Panc1 (cell line): ENCODE measurements around the gene PTPA.

Source experiments
- TF ChIP-seq, protein P1 (sequence below), 2 experiments: IDR thresholded peaks; 2 replicates each; pipeline ENCODE4 v1.6.1; 2011 to 2012; ENCODE audit warnings: low read depth in 2 of 2, control low read depth in 1 of 2, low read length in 1 of 2, mild to moderate bottlenecking in 1 of 2, moderate library complexity in 1 of 2; ENCODE audit not compliant: insufficient read depth in 1 of 2
- TF ChIP-seq, protein P2 (sequence below): fragments of 450-650 bp; IDR thresholded peaks from 2 replicates; pipeline ENCODE4 v1.5.1; 2017; ENCODE audit warnings: mild to moderate bottlenecking

DNA sequence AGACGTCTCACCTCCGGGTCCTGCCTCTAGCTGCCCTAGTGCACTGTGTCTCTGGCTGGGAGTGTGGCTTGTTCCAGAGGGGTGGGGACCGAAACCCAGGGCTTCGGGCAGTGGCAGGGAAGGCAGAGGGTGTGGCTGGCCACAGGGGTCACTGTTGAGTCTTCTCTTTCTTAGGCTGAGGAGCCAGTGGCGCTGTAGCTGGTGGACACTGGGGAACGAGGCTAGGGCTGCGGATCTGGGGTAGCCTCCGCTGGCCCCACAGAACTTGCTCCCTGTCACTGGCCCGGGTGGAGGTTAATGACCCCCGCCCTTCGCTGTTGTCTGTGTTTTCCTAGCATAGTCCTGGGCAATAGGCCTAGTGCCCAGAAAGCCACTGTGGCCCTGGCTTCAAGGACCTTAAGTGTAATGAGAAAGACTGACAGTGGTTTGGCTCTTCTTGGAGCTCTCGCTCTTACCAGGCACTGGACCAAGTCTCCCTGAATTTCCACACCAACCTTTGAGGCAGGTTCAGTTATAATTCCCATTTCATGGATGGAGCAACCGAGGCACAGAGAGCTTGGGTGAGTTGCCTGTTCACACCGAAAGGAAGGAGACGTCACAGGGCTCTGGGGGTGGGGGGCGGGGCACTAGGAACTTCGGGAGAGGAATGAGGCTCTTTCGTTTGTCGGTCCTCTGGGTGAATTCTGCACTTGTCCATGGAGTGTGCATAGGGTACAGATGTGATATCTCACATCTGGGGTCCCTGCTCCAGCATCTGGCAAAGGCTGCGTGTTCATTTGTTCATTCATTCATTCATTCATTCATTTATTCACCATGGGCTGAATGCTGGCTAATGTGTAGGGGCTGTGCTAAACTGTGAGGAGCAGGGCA lies 71.6 kb downstream of the PTPA start:
- TF ChIP-seq, protein P1, sequence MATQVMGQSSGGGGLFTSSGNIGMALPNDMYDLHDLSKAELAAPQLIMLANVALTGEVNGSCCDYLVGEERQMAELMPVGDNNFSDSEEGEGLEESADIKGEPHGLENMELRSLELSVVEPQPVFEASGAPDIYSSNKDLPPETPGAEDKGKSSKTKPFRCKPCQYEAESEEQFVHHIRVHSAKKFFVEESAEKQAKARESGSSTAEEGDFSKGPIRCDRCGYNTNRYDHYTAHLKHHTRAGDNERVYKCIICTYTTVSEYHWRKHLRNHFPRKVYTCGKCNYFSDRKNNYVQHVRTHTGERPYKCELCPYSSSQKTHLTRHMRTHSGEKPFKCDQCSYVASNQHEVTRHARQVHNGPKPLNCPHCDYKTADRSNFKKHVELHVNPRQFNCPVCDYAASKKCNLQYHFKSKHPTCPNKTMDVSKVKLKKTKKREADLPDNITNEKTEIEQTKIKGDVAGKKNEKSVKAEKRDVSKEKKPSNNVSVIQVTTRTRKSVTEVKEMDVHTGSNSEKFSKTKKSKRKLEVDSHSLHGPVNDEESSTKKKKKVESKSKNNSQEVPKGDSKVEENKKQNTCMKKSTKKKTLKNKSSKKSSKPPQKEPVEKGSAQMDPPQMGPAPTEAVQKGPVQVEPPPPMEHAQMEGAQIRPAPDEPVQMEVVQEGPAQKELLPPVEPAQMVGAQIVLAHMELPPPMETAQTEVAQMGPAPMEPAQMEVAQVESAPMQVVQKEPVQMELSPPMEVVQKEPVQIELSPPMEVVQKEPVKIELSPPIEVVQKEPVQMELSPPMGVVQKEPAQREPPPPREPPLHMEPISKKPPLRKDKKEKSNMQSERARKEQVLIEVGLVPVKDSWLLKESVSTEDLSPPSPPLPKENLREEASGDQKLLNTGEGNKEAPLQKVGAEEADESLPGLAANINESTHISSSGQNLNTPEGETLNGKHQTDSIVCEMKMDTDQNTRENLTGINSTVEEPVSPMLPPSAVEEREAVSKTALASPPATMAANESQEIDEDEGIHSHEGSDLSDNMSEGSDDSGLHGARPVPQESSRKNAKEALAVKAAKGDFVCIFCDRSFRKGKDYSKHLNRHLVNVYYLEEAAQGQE (IDR thresholded peaks at IDR 0.05; ENCODE audit: insufficient read depth in 1 of 2, low read depth in 2 of 2, low read length in 1 of 2): no peak
- TF ChIP-seq, protein P2, sequence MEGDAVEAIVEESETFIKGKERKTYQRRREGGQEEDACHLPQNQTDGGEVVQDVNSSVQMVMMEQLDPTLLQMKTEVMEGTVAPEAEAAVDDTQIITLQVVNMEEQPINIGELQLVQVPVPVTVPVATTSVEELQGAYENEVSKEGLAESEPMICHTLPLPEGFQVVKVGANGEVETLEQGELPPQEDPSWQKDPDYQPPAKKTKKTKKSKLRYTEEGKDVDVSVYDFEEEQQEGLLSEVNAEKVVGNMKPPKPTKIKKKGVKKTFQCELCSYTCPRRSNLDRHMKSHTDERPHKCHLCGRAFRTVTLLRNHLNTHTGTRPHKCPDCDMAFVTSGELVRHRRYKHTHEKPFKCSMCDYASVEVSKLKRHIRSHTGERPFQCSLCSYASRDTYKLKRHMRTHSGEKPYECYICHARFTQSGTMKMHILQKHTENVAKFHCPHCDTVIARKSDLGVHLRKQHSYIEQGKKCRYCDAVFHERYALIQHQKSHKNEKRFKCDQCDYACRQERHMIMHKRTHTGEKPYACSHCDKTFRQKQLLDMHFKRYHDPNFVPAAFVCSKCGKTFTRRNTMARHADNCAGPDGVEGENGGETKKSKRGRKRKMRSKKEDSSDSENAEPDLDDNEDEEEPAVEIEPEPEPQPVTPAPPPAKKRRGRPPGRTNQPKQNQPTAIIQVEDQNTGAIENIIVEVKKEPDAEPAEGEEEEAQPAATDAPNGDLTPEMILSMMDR: no peak; the same call in 1 of the 2 replicates
